NCI-H2107 treated with DMSO at 0.1 percent for 48 hours (cell line): ENCODE results near the gene CDH4.

Source experiments
- DNase-seq: peaks from one replicate; lab custom pipeline; 2025; ENCODE audit not compliant: unreplicated experiment; lab: John Stamatoyannopoulos, UW

The CDH4 gene

GRCh38 chr20:61698598-61699494 lies 446.8 kb downstream of the CDH4 start:
- DNase-seq = no peak

DNA sequence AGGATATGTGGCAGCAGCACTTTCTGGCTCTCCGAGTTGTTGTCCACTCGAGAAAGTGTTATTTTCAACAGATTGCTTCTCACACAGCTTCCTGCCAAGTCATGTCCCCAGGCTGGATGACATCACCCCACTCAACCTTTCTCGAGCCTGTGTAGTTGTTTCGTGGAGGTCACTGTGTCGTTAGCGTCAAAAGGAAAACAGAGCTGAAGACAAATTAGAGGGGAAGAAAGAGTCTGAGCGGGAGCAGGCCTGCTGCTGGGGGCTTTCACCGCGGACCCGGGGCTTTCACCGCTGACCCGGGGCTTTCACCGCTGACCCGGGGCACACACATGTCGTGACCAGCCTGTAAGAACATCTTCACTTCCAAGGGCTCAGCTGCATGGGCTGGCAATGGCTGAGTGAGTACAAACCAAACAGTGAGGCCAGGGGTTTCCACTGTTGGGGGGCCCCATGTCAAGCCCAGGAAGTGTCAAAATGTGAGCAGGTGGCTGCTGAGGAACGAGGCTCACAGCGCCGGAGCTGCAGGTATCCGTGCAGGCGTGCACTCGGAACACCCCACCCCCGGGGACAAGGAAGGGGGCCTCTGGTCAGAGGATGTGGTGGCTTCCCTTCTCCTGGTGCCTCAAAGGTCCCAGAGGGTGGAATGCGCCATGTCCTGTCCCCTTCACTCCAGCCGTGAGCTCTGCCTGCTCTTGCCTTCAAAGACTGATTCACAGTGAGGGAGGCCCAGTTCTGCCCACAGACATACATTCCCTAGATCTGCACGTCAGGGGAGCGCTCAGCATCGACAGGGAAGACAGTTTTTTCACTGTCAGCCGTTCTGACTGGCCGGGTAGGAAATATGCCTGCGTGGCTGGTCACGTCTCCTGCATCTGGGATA lies 447.7 kb downstream of the CDH4 start:
- no peak for DNase-seq

- no peak for DNase-seq
These were observed 448.6 kb downstream of the CDH4 start for GRCh38 chr20:61700595-61701140.

DNA sequence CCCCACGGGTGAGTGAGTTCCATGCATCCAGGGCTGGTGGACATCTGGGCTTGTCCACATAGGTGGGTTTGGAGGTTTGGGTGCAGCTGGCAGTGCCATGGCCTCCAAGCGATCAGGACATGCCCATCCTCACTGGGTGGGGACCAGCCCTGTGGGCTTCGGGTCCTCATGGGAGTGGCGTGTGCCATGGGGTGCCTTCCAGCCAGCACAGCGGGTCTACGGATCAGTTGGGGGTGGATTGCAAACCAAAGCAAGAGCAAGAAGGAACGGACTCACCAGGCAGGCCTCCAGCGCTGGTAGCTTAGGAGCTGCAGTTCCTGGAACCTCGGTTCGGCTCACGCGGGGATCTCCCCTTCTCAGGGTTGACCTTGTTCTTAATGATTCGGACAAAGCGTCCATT lies 449.3 kb downstream of the CDH4 start:
- no peak for DNase-seq

DNA sequence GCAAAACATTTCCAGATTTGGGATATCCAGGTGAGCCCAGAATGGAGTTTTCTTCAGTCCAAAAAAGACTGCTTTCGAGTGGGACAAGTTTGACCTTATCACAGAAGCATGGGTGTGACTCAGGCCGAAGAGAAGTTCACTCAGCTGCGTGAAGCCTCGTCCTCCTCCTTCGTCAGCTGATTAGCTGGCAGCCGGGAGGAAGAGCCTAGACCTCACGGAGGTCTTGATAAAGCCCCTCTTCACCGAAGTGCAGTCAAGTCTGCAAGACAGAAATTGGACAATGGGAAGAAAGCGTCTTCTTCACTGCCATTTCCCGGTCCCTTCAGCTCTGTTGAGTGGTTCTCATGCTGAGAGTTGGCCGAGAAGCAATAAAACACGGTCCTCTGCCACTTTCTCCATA lies 449.7 kb downstream of the CDH4 start:
- no peak for DNase-seq

DNA sequence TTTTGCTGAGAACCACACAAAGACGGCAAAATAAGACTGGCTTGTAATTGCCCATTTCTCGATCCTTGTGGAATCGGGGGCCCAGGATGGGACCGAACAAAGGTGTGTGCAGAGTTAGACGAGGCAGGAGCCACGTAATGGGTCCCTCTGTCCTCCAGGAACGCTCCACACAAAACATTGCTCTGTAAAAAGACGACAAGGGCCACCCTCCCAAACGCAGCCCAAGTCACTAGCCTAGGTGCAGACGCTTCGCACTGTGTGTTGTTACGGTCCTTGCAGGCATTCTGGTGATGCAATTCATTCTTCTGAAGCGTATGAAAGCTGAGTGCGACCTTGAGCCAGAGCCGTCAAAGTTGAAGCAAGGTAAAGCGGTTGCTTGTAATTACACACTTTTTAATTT lies 450.2 kb downstream of the CDH4 start:
- no peak for DNase-seq

DNA sequence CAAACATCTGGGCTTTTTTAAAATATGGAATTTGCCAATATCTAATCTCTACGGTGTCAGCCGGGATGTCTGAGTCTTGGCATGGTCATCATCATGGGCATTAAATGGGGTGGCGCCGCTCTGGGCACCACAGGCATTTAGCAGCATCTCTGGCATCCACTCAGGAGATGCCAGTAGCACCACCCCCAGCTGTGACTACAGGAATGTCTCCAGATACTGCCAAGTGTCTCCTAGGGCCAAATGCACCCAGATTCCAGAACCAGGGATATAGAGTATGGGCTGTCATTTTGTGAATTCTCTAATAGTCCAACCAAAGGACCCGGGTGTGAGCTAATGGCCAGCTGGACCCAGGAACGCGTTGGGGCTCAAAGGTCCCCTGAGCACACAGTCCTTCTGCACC lies 452.6 kb downstream of the CDH4 start:
- DNase-seq = no peak

DNA sequence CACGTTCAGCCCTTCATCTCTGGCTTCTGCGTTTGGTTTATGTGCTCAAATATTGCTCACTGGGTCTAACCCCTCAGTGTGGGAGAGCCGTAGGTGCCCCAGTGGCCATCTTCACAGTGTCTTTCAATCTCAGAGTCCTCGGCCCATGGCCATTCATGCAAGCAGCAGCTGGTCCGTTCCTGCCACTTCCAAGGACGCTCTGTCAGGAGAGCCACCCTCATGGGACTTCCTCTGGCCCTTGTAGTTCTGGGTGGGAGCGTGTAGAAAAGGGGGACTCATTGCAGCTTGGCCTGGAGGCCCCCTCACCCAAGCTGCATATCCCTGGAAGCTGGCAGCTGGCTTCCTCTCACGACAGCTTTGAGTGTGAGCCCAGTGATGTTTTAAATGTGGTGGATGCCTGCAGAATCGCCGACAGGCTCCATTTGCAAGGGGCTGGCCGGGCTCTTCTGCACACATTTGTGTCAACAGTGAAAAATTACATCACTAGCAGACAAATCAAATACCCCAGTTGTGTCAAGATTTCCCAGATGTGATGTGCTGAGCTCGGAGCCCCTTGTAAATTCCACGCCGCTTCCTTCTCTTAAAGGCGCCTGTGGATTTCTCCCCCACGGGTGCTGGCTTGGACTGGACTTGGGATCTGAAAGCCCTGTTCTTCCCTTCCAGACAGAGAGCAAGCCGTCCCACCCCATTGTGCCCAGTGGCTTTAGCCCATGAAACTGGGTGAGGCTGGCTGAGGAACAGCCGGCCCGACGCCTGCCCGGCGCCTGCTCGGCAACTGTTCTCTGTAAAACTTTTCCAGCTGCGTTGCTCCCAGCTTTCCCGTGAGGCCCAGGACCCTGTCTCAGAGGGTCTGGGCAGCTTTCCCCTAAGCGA lies 453.6 kb downstream of the CDH4 start:
- DNase-seq = no peak

GRCh38 chr20:61706259-61706961 lies 454.3 kb downstream of the CDH4 start:
- no peak for DNase-seq

DNA sequence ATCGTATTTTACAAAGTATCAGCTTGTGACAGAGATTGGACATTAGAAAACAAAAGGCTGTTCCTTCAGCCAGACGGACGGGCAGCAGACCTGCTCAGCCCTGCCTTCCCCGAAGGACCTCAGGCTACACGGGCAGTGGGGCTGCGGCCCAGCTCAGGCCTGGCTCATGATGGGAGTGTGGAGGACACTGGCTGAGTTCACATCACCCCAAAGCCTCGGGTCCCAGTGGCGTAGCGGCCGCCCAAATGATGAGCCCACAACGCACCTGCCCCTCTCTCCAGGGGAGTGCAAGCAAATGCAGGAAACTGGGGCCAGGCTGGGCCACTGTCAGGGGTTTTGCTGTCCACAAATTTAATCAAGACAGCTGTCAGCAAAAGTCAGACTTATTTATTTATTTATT lies 456.8 kb downstream of the CDH4 start:
- DNase-seq = no peak

GRCh38 chr20:61710108-61710507 lies 458.0 kb downstream of the CDH4 start:
- no peak for DNase-seq

DNA sequence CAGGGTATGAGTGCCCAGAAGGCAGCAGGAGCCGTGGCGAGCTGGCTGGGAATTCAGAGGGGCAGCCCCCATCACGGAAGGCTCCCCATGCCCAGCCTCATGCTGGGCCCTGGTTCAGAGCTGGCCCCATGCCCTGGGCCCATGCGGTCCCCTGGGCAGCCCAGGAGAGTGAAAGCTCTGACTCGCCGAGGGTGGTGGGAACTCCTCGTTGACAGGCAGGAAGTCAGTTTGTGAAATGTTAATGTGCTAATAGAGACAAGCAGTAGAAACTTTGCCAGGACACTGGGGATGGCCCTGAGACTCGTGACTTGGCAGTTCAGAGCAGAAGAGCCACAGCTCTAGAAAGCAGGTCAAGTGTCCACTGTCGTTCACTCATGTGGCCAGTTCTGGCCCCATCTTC lies 460.6 kb downstream of the CDH4 start:
- DNase-seq = no peak

DNA sequence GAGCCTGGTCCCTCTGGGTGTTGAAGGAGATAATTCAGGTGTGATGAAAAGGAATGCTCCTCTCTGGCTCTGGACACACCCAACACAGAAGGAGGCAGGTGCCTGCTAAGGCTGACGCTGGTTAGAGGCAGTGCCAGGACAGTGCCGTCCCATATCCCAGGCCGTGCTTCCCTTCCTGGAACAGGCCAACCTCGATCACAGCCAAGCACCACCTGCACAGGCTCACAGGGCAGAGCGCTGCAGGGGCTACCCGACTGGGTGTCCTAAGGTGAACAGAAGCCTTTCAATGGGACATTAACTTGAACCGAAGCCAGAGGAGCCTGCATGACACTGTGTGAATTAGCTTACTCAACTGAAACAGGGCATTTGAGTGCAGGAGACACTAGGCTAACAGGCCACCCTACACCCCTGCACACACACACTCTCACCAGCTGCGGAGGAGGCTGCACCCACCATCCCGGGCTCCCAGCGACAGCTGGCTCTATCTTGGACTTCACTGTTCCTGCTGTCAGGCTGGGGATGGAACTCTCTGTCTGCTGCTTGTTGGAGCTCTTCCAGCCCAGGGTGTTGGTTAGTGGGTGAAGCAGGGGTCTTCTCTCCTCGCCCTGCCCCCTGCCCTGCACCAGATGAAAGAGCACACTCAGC lies 466.4 kb downstream of the CDH4 start:
- no peak for DNase-seq

DNA sequence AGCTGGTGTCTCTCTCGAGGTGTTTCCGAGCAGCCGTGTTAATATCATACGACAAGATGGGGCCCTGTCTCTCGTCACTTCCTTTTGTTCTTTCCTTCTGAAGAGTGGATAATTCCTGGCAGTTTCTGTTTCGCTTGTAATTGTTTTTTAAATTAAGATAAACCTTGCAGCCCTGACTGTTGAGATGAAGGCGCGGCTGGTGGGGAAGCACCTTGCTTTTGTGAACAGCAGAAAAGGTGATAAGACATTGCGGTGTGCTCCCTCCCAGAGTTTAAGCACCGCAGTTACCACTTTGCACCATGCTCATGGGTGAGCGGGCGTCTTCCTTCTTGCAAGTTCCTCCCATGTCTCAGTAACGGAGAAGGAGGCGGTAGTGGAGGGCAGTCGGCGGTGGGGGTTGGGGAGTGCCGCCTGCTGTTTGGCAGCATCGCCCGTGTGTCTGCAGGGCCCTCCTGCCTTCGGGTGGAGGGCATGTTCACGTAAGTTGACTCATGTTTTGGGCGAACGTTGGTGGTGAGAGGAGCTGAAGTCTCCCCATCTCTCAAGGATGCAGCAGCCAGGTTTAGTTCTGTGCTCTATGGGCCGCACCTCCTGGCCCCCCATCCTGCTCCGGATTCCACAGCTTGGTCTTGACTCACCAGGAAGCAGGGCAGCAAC lies 467.8 kb downstream of the CDH4 start:
- DNase-seq = no peak

DNA sequence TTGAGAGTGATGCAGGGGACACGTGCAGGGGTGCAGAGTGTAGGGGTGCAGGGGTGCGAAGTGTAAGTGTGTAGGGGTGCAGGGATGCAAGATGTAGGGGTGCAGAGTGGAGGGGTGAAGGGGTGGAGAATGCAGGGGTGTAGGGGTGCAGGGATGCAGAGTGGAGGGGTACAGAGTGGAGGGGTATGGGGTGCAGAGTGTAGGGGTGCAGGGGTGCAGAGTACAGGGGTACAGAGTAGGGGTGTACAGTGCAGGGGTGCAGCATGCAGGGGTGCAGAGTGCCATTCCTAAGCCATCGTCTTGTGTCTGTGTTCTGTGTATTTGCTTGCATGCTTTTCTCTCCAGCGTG lies 468.3 kb downstream of the CDH4 start:
- no peak for DNase-seq

DNA sequence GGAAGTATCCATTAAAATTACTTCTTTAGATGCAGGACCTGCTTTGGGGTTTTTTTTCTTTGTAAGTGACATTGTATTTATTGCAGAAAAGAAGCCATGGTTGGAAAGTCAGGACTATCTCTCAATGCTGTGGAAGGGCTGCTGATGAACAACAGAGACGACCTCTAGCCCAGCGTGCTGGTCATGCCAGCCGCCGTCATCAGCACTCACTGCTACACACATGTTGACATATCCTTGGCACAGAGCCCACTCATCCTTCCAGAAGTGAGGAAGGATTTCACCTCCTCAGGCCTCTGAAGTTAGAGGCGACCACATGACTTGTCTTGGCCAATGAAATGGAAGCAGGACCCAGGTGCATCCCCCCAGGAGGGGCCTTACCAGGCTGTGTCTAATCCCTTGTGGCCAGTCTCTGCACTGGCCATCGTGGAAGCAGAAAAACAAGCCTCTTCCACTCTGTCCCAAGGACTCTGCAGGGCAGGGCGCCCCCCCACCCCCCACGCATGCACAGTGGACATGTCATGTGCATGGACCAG lies 470.2 kb downstream of the CDH4 start:
- no peak for DNase-seq

GRCh38 chr20:61723529-61724257 lies 471.6 kb downstream of the CDH4 start:
- no peak for DNase-seq

DNA sequence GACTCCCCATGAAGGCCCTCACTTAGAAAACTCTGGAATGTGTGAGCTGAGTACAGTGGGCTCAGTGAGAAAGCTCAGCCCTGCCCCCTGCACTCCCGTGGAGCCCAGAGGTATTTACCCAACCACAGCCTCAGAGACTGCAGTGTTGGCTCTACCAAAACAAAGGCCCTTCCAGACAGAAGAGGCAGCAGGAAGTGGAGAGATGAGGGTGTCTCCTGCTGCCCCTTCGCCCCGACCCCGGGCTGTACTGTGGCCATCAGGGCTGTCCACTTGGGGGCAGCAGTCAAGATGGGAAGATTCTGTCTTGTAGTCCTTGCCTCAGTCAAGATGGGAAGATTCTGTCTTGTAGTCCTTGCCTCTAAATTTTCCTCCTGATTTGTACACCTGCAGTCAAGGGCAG lies 472.3 kb downstream of the CDH4 start:
- DNase-seq = no peak
